ENCODE results near the gene SLC12A5.

- TF ChIP-seq CTCF (IDR thresholded peaks at IDR 0.05; ENCODE audit: low read length) = no peak
- TF ChIP-seq EZH2phosphoT487 (IDR thresholded peaks at IDR 0.05; ENCODE audit: low read length) = no peak
- no peak for TF ChIP-seq EZH2 (optimal IDR thresholded peaks at IDR 0.05; ENCODE audit: low read depth, low read length)
Observed at GRCh38 chr20:46102940-46103339, 73.9 kb downstream of the SLC12A5 start.
